22Rv1 (cell line): ENCODE measurements around the gene ANAPC13.

Experiments
- CTCF ChIP-seq: fragments of 450-650 bp; IDR thresholded peaks from 2 replicates; pipeline ENCODE4 v1.5.1; 2017; ENCODE audit warnings: mild to moderate bottlenecking
- ZFX ChIP-seq: fragments of 450-650 bp; IDR thresholded peaks from 2 replicates; pipeline ENCODE4 v1.6.1; 2017; ENCODE audit warnings: antibody characterized with exemption, borderline replicate concordance

GRCh38 chr3:134474956-134475355, 10.8 kb downstream of the ANAPC13 start:
- TF ChIP-seq CTCF (no peak), ZFX (no peak)
